Muscle of back (tissue), 13 donors: ENCODE data around the gene CHGA. TPM values are rescaled to one million over a fixed set of nuclear protein-coding genes. Genes with fewer than 3 reads are reported as not detected.
A peak's percentile ranks its signal among the peaks of the same experiment; 100 is the strongest.

ENCODE experiments used
- DNase-seq, 3 donors: peaks; one replicate each; pipeline versions ENCODE4 v3.0.0 to v3.0.0-alpha.2; 2013
- long read RNA-seq, 9 donors: transcript quantifications; one replicate each; lab custom pipeline, GENCODE V29; 2026
- polyA plus RNA-seq, 10 donors: library from polyadenylated mRNA; unstranded; fragments of 120-200 nt; gene quantifications; one replicate each; pipeline ENCODE4 v1.2.1, GENCODE V29; 2013; ENCODE audit not compliant: insufficient read length in 10 of 10

CHGA gene, protein sequence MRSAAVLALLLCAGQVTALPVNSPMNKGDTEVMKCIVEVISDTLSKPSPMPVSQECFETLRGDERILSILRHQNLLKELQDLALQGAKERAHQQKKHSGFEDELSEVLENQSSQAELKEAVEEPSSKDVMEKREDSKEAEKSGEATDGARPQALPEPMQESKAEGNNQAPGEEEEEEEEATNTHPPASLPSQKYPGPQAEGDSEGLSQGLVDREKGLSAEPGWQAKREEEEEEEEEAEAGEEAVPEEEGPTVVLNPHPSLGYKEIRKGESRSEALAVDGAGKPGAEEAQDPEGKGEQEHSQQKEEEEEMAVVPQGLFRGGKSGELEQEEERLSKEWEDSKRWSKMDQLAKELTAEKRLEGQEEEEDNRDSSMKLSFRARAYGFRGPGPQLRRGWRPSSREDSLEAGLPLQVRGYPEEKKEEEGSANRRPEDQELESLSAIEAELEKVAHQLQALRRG
- 1 to 10 TPM in 2 of 10 donors, under 1 TPM in 2, not detected in 6; 0.22 to 2.1 (median 0.74) TPM for polyA plus RNA-seq
- long read RNA-seq, donor 1: 0 reads
- long read RNA-seq, donor 2: 0 reads
- long read RNA-seq, donor 3: 0 reads
- long read RNA-seq, donor 4: 0 reads
- long read RNA-seq, donor 5: 0 reads
- long read RNA-seq, donor 6: 0 reads
- long read RNA-seq, donor 7: 0 reads
- long read RNA-seq, donor 8: 0 reads
- long read RNA-seq, donor 9: 0 reads

DNA sequence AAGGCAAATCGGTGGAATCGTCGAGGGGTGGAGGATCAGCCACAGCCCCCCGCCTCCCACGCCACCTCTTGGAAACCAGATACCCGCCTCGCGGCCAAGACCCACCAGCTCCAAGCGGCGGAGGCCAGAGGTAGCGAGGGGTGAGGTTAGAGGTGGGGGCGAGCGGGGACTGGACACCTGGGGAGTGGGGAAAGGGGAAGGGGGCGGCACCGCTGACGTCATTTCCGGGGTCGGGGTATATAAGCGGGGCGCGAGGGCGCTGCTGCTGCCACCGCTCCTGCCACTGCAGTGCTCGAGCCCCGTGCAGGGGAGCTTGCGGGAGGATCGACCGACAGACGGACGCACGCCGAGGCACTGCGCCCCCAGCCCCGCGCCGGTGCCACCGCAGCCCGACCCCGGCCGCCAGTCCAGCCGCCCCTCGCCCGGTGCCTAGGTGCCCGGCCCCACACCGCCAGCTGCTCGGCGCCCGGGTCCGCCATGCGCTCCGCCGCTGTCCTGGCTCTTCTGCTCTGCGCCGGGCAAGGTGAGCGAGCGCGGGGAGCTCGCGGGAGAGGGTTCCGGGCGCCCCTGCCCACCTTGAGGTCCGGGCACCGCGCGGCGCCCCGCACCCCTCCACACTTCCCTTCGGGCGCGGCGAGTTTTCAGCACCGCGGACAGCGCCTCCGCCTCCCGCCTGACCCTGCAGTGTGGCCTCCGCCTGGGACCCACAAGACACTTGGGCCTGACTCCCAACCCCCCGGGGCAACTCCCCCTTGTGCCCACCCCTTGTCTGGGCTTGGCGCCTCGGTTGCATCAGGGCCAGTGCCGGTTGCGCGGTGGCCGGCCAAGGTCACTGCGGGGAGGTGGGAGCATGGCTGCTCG is at the start of gene CHGA:
Gene CHGA (plus strand): TSS at position 268 of the 861 bp plus-strand sequence. CDS start 210 bp downstream, at position 478.
- peak; percentile 38 to 82 (median 66) for DNase-seq

DNA sequence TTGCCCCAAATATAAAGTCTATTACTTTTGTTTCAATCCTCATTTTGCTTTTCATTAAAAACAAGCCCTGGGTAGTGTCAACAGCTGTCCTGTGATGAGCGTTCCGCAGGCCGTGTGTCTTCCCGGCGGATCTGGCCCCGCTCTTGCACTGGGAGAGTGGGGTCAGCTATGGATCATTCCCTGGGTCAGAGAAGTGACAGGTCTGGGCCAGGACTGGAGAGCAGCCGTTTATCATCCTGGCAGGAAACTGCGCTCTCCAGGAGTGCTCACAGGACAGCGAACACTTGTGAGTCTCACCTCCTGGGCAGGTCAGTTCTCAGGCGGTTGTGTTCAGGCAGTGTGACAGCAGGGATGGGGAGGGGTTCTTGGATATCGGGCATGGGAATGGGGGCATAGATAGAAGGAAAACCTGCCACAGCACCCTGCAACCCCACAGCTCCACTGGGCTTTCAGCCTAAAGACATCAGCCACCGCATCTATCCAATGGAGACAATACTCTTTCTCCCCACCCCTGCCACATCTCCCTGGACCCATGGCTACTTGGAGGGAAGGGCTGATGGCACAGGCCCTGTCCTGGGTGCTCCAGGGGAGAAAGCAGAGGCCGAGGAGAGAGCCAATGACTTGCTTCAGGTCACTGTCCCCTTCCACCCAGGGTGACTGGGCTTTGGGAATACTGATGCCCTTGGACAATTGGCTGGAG is 47.8 kb upstream of the CHGA start:
- DNase-seq: no peak

DNA sequence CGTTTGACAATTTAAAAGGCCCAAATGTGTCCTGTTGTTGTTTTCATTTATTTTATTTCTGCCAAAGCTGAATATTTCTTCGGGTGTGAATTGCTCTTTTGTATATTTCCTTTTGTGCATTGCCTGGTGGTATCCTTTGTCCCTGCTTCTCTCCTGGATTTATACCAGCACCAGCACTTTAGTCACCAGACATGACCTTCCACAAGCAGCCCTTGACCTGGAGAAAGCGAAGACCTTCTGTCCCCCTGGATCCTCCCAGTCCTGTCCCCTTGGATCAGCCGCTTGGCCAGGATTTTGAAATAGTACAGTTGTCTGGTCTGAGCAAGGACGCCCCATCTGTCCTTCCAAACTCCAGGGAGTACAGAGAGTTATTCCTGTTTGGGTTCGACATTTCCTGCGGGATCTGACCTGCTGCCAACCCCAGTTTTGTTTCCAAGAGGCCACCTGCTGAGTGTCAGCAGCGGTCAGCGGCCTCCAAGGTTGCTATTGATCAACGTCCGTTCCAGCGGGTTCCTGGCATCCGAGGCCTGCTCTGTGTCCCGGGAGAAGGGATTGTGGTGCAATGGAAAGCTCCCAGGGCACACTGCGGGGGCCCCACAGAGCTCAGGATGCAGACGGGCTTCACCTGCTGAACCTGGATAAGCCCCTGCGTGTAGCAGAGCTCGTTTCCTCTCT is 45.1 kb upstream of the CHGA start:
- DNase-seq: peak in 1 of 3 donors; percentile 6

DNA sequence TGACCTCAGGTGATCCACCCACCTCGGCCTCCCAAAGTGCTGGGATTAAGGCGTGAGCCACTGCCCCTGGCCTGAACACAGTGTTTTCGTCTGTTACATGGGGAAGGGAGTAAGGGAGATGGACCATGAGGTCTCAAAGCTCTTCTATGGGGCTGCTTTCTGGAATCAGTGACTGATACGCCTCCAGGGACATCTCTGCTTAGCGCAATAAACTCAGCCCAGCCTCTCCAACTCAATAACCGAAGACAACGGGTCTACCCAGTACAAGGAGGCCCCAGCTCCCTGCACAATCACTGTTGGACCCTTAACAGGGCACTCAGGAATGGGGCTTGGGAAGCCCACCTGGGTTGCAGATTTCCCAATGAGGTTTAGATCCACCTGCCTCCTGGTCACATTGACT is 42.6 kb upstream of the CHGA start:
- no peak for DNase-seq

DNA sequence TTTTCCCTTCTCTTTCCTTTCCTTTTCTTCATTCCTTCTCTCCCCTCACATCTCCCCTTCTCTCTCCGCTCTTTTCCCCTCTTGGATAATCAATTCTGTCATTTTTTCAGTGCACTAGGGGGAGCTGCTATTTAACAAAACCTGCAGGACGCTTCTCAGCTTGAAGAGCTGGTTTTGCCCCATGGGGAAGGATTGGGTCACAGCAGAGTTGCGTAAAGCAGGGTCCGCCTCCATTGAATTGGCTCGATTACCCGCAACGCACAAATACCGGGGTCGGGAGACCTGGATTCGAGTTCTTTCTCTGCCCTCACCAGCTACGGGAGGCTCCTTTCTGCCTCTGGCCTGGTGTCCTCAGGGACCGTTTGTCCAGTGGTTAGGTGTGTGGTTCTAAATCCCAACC is 42.1 kb upstream of the CHGA start:
- peak in 1 of 3 donors; percentile 16 for DNase-seq

DNA sequence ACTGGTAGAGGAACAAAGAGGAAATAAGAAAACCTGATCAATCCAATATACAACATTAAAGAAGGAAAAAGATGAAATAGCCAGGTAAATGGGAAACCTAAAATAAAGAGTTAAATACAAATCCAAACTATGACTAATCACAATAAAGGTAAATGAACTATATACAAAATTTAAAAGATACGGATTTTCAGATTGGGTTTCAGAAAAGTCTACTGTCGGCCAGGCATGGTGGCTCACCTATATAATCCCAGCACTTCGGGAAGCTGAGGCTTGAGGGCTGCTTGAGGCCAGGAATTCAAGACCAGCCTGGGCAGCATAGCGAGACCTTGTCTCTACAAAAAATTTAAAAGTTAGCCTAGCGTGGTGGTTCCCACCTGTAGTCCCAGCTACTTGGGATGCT is 39.9 kb upstream of the CHGA start:
- DNase-seq: no peak

DNA sequence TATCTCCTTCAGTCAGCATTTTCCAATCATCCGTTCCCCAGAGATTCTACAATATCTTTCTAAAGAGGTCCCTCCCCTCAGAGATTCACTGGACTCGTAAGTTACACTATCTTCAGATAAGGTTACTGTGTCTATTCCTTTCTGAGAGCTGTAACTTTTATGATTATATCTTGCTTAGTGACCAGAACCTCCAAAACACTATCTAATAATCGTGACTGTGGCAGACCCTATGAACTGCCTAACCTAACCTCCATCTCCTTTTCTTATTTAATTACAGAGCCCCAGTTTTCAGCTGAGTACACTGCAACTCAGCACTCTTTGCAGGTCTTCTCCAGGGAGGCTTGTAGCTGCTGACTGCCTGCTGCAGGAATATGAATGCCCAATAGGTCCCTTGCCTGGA is 38.5 kb upstream of the CHGA start:
- DNase-seq: no peak

DNA sequence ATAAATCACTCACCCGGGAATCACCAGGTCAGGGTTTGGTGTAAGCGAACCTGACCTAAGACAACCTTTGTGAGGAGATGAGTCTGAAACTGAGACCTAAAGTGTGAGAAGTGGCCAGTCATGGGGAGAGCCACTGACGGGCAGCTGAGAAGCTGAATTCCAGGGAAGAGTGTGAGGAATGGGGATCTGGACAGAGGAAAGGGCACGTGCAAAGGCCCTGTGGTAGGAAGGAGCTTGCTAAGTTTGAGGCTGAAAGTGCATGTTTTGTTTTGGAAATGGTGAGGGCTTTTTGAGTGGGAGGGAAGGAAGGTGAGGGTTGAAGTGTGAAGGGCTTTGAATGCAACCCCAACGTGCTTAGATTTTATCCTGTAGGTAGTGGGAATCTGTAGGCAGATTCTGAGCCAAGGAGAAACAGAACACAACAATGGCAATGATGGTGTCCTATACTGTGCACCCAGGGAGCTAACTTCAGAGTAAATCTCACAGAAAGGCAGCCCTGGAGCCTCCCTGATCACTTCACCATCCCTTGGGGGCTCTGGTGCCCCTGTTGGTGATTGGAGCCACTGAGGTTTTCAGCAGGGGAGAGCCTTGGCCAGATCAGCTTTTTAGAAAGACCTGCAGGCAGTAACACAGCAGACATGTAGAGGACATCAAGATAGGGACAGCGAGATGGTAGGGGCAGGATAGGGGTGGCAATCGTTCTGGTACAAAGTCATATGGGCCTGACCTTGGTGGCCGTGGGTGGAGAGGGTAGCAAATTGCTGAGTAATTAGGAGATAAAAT is 37.5 kb upstream of the CHGA start:
- DNase-seq: no peak

DNA sequence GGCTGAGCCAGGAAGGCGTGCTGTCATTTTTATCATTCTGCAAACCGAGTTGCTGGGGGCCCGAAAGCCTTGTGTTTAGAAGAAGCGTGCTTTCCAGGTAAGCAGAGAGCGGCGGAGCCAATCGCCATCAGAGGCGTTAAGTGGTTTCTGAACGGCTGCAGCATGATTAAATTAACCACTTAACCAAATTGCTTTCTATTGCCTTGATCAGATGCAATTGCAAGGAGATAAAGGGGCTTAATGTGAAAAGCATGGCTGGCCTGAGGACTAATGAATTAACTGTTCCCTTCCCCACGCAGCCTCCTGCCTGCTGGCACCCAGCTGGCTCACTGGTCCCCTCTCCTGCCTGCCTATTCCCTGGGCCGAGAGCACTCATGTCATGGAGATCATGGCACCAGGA is 36.6 kb upstream of the CHGA start:
- no peak for DNase-seq

DNA sequence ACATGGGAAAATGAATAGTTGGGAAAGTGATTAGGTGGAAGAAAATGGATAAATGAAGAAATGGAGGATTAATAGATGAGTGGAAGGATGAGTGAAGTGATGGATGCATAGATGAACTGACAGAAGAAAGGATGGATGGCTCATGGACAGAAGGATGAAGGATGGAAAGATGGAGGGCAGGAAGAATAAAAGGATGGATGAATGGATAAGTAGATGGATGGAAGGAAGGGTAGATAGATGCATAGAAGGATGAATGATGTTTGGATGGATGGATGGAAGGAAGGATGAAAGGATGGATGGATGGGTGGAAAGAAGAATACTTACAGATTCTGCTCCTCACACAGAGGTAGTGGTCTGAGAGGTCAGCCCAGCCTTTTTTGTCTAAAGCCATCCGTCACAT is 35.8 kb upstream of the CHGA start:
- no peak for DNase-seq

DNA sequence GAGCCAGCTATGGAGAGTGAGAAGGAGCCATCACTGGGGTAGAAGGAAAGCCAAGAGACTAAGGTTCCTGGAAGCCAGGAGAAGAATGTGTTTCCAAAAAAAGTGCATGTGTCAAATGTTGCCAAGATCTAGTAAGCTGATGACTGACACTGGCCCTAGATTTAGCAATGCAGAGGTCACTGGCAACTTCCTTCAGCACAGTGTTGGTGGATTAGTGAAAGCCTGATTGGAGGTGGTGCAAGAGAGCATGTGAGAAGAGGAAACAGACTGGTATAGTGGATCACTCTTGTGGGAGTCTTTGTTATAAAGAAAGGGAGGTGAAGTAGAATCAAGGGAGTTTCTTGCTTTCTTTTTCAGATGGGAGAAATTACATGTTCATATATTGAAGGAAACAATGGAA is 34.1 kb upstream of the CHGA start:
- no peak for DNase-seq

DNA sequence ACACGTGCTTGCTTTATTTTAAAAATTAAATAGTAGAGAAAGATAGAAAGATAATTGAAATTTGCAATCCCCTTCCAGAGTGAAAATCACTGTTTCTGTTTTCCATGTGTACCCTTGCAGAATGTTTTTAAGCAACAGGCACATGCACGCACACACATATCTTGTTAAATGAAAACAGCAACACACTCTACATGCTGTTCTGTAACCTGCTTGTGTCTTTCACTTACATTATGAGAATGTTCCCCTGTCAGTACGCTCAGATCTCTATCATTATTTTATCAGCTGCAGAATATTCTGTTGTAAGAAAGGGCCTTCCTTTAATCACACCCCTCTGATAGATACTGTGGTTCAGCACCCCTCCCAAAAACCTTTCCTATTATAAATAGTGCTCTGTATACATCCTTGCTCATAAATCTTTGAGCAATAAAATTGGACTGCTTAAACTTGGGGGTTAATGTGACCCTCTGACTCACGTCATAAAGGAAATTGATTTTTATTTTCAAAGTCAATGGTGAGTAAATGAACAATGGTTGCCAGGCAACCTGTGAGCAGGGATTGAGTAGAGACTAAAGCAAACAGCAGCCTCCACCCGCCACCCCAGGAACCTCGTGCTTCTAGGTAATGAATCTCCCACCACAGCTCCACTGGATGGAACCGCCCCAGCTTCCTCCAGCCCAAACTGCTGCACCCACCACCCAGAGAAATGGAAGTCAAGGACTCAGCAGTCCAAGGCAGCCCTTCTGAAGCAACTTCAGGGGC is 31.9 kb upstream of the CHGA start:
- DNase-seq: no peak

DNA sequence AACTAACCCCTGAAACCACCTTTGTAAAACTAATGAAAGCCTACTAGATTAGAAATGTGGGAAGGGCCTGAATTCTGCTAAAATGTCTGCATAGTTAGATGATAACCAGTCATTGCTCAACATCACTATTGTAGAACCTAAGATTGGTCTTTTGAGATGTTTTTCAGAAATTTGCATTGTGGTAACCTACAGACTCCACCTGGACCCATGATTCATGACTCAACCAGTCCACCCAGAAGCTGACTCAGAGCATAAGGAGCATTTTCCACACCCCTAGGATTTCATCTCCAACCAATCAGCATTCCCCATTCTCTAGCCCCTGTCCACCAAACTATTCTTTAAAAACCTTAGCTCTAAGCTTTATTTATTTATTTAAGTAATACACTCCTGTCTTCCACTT is 30.4 kb upstream of the CHGA start:
- no peak for DNase-seq

DNA sequence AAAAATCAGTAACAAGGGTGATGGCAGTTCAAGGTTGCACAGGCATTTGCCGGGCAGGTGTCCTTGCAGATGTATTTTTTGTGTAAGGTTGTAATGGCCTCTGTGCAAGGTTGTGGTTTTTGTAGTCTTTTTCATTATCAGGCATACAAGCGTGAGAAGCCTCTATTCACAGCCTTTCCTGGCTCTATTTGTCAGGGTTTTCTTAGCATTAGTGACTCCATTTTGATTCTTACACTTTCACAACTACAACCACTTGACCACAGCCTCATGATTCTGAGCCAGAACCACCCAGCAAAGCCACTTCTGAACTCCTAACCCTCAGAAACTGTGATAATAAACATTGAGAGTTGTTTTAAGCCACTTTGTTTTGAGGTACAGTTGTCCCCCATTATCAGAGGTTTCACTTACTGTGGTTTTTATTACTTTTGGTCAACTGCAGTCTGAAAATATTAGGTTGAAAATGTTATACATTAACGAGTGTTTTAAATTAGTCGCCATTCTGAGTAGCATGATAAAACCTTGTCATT is 27.5 kb upstream of the CHGA start:
- no peak for DNase-seq

DNA sequence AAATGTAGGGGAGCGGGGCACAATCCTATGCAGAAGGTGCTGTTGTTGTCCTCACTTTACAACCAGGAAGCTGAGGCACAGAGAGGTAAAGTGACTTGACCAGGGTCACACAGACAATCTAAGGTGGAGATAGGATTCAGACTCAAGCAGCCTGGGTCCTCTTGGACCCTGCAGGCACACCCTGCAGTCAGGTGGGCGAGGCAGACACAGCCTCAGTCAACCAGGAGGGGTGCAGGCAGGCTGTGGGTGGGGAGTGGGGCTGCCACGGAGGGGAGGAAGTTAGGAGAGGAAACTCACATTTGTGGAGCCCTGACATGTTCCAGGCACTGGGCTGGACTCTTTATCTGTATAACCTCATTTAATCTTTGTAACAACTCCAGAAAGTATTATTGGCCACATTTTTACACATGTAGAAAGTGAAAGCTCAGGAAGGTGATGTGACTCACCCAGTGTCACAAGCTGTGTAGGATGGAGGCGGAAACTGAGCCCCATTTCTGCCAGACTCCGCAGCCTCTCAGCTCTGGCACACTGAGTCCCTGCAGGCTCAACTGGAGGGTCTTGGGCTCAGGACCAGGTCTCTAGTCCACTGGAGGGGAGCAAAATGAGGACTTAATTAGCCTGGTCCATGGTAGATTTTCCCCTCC is 24.9 kb upstream of the CHGA start:
- DNase-seq: no peak

DNA sequence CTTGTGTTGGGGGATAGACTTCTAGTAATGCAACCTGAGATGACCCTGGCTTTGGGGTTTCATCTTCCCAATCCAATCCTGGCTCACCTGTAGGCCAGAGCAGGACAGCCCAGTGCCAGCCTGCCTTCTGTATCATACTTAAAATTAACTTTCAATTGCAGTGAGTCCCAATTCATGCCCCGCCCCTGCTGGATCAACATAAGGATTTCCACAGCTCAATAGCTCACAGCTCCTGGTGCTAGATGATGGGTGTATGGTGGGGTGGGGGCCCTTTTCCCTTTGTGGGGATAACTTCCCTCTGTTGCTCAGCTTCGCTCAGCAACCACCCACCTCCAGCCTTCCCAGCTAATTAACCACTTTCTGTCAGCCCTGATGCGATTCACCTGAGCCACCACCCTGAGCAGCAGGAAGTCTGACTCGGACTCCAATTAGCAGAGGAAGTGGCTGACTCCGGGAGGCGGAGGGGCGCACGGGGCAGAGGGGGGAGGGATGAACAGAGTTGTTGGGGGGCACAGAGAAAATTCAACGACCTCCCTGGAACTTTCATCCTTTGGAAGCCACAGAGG is 24.3 kb upstream of the CHGA start:
- DNase-seq: no peak

DNA sequence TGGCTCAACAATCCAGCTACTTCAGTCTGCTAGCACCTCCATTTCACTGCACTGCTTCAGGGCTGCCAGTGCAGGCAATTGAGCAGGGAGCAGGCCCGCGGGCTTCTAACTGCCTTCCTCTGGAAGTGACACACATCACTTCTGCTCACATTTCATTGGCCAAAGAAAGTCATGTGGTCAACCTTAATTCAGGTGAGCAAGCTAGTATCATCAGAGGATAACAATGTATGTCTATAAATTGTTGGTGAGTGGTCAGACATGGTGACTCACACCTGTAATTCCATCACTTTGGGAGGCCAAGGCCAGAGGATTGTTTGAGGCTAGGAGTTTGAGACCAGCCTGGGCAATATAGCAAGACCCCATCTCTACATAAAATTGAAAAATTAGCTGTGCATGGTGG is 22.3 kb upstream of the CHGA start:
- no peak for DNase-seq

DNA sequence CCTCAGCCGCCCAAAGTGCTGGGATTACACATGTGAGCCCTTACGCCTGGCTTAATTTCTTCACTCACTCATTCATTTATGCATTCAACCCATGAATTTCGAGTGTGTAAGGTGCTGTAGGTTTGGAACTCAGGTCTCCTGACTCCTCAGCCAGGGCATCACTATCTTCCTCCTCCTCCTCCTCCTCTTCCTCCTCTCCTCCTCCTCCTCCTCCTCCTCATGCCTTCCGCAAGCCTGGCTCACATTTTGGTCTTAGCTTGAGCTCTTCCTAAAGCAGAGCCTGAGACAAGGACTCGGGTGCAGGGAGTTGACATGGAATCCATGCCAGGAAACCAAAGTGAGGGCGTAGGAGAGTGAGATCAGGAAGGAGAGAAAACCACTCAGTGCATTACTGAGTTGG is 20.8 kb upstream of the CHGA start:
- no peak for DNase-seq
